GM23338 (cell line): ENCODE measurements around the gene CD22. TPM values are rescaled to one million over a fixed set of nuclear protein-coding genes. Genes with fewer than 3 reads are reported as not detected.

Source experiments
- ATAC-seq: fragments of 200-7000 bp; cut with Tn5 transposase; 3 replicates; pipeline ENCODE4 v1.9.1; 2020
- DNase-seq: peaks from one replicate; pipeline ENCODE4 v3.0.0-alpha.2; 2015; ENCODE audit warnings: low spot score
- H2AFZ ChIP-seq: fragments of 200-600 bp; sonication (generic); 2 replicates; pipeline ENCODE4 v1.8.0; 2016; ENCODE audit warnings: antibody characterized with exemption, mild to moderate bottlenecking, moderate library complexity
- H3F3A ChIP-seq: fragments of 200-600 bp; sonication (generic); replicated peaks from 2 replicates; pipeline ENCODE4 v1.8.0; 2017; ENCODE audit warnings: antibody characterized with exemption, mixed run types, low read depth
- H3K27ac ChIP-seq: fragments of 200-600 bp; sonication (generic); 2 replicates; pipeline ENCODE4 v1.6.1; 2016; ENCODE audit warnings: low read depth
- H3K27me3 ChIP-seq: fragments of 200-600 bp; sonication (generic); 2 replicates; pipeline ENCODE4 v1.8.0; 2016; ENCODE audit warnings: mild to moderate bottlenecking, mixed run types, moderate library complexity; ENCODE audit not compliant: insufficient read depth
- H3K36me3 ChIP-seq: fragments of 200-600 bp; sonication (generic); 2 replicates; pipeline ENCODE4 v1.8.0; 2016; ENCODE audit warnings: mild to moderate bottlenecking; ENCODE audit not compliant: insufficient read depth
- H3K4me1 ChIP-seq: fragments of 200-600 bp; sonication (generic); 2 replicates; pipeline ENCODE4 v1.8.0; 2016; ENCODE audit warnings: mild to moderate bottlenecking, moderate library complexity; ENCODE audit not compliant: insufficient read depth
- H3K4me2 ChIP-seq: fragments of 200-600 bp; sonication (generic); 2 replicates; pipeline ENCODE4 v1.7.1; 2017; ENCODE audit warnings: mixed run types
- H3K4me3 ChIP-seq: fragments of 200-600 bp; sonication (generic); 2 replicates; pipeline ENCODE4 v1.6.1; 2016; ENCODE audit warnings: mixed run types
- H3K79me2 ChIP-seq: fragments of 200-600 bp; sonication (generic); replicated peaks from 2 replicates; pipeline ENCODE4 v1.8.0; 2017; ENCODE audit warnings: mild to moderate bottlenecking; ENCODE audit not compliant: insufficient read depth
- H3K9me2 ChIP-seq: fragments of 200-600 bp; sonication (generic); 2 replicates; pipeline ENCODE4 v1.8.0; 2017; ENCODE audit not compliant: insufficient read depth
- H4K20me1 ChIP-seq: fragments of 200-600 bp; sonication (generic); replicated peaks from 2 replicates; pipeline ENCODE4 v1.8.0; 2017; ENCODE audit warnings: mild to moderate bottlenecking; ENCODE audit not compliant: insufficient read depth
- H3K27ac Mint-ChIP-seq: 2 replicates; pipeline ENCODE4 v1.8.0; 2020; ENCODE audit warnings: inconsistent platforms, mild to moderate bottlenecking, moderate library complexity, mixed read lengths
- H3K27me3 Mint-ChIP-seq: 3 replicates; pipeline ENCODE4 v1.8.0; 2022; ENCODE audit warnings: low read depth, mild to moderate bottlenecking, moderate library complexity, mixed read lengths, inconsistent platforms; ENCODE audit not compliant: insufficient read depth, poor library complexity
- H3K36me3 Mint-ChIP-seq: 3 replicates; pipeline ENCODE4 v1.8.0; 2021; ENCODE audit warnings: low read depth, mild to moderate bottlenecking, inconsistent platforms, moderate library complexity, mixed read lengths
- H3K4me1 Mint-ChIP-seq: 3 replicates; pipeline ENCODE4 v1.8.0; 2020; ENCODE audit warnings: mild to moderate bottlenecking, inconsistent platforms, mixed read lengths
- H3K4me3 Mint-ChIP-seq: 3 replicates; pipeline ENCODE4 v1.8.0; 2021; ENCODE audit warnings: moderate library complexity, mild to moderate bottlenecking, inconsistent platforms, mixed read lengths
- H3K9me3 Mint-ChIP-seq: 3 replicates; pipeline ENCODE4 v1.8.0; 2020; ENCODE audit warnings: moderate library complexity, mild to moderate bottlenecking, inconsistent platforms, mixed read lengths
- CTCF ChIP-seq, 2 experiments: fragments of 200-600 bp in 1 of 2; sonication (generic) in 1 of 2; conservative IDR thresholded peaks; 2 replicates each; pipeline versions ENCODE4 v1.5.1 to v1.6.1; 2016 to 2017; ENCODE audit warnings: antibody characterized with exemption in 2 of 2, low read depth in 2 of 2, mild to moderate bottlenecking in 2 of 2, moderate library complexity in 1 of 2
- EZH2 ChIP-seq: fragments of 200-600 bp; sonication (generic); IDR thresholded peaks from one replicate; pipeline ENCODE4 v1.8.0; 2017; ENCODE audit warnings: antibody characterized with exemption, mild to moderate bottlenecking, low read depth; ENCODE audit not compliant: unreplicated experiment
- ZNF331 ChIP-seq: fragments of 250-450 bp; sonication (Bioruptor Pico); IDR thresholded peaks from 2 replicates; pipeline ENCODE4 v1.5.0; 2020; ENCODE audit warnings: low read depth, mild to moderate bottlenecking, moderate library complexity
- ZNF462 ChIP-seq: fragments of 250-450 bp; sonication (Bioruptor Pico); IDR thresholded peaks from 2 replicates; pipeline ENCODE4 v1.5.0; 2020; ENCODE audit warnings: mild to moderate bottlenecking, moderate library complexity
- polyA plus RNA-seq: library from polyadenylated mRNA; unstranded; fragments of >200 nt; fragmentation: Nextera tagmentation; extraction: Ambion mirVana; gene quantifications from 2 replicates; pipeline ENCODE4 v1.2.1, GENCODE V29; 2016
- total RNA-seq: library from RNA; depleted of rRNA; stranded (reverse); fragments of >200 nt; shearing (Covaris generic); gene quantifications from 2 replicates; pipeline ENCODE4 v1.2.3, GENCODE V29; 2014

The CD22 gene
- total and polyA plus RNA-seq, 2 experiments from 2014 or later: 0.10 to 0.32 TPM

GRCh38 chr19:35381318-35381717, 52.3 kb downstream of the CD22 start:
- Mint-ChIP-seq H3K4me3 (no peak overlapping the region), H3K9me3 (peaks cover 60% of the 10 kb centered on the region), H3K27ac (no peak overlapping the region), H3K27me3 (peaks cover 7% of the 10 kb centered on the region), H3K36me3 (peaks cover 10% of the 10 kb centered on the region; the same call in 2 of the 3 replicates), H3K4me1 (peaks cover 5% of the 10 kb centered on the region)
- Histone ChIP-seq H3K9me2 (no peaks in the 10 kb centered on the region; the same call in 1 of the 2 replicates), H3K27me3 (no peaks in the 10 kb centered on the region), H3K4me2 (no peak overlapping the region), H3K4me1 (peaks cover 6% of the 10 kb centered on the region), H2AFZ (no peak overlapping the region), H4K20me1 (no peaks in the 10 kb centered on the region), H3F3A (no peaks in the 10 kb centered on the region), H3K27ac (no peak overlapping the region), H3K36me3 (peaks cover 3% of the 10 kb centered on the region; the same call in 1 of the 2 replicates), H3K4me3 (no peak overlapping the region), H3K79me2 (no peaks in the 10 kb centered on the region)
- ATAC-seq: no peak
- DNase-seq: no peak
- TF ChIP-seq EZH2 (no peak), CTCF (conservative IDR thresholded peaks at IDR 0.05; ENCODE audit: low read depth in 2 of 2) (no peak), ZNF462 (no peak)

GRCh38 chr19:35381926-35382325, 52.9 kb downstream of the CD22 start:
- peaks cover 13% of the 10 kb centered on the region; the same call in 2 of the 3 replicates for H3K36me3 Mint-ChIP-seq
- H3K27ac Mint-ChIP-seq: no peak overlapping the region

More at GRCh38 chr19:35381926-35382325, 52.9 kb downstream of the CD22 start:
- no peaks in the 10 kb centered on the region for H3F3A ChIP-seq
- H3K27ac ChIP-seq: no peak overlapping the region
- peaks cover 8% of the 10 kb centered on the region; the same call in 1 of the 2 replicates for H3K36me3 ChIP-seq
- peaks cover 4% of the 10 kb centered on the region for H3K4me1 Mint-ChIP-seq
- no peaks in the 10 kb centered on the region for H3K27me3 ChIP-seq
- H3K9me2 ChIP-seq: no peaks in the 10 kb centered on the region; the same call in 1 of the 2 replicates
- H3K79me2 ChIP-seq: no peaks in the 10 kb centered on the region
- ATAC-seq (no peak), DNase-seq (no peak)
- H3K9me3 Mint-ChIP-seq: peaks cover 66% of the 10 kb centered on the region
- TF ChIP-seq ZNF462 (no peak), ZNF331 (CRISPR knock-in tag) (no peak)
- H3K4me2 ChIP-seq: no peak overlapping the region
- no peaks in the 10 kb centered on the region for H4K20me1 ChIP-seq
- H3K4me3 Mint-ChIP-seq: no peak overlapping the region
- peaks cover 6% of the 10 kb centered on the region for H3K27me3 Mint-ChIP-seq
- no peak overlapping the region for H2AFZ ChIP-seq
- peaks cover 1% of the 10 kb centered on the region for H3K4me1 ChIP-seq
- no peak overlapping the region for H3K4me3 ChIP-seq
